Endothelial cell of umbilical vein (primary cell): Measurements from ENCODE around the gene ERI2. TPM values are rescaled to one million over a fixed set of nuclear protein-coding genes. Genes with fewer than 3 reads are reported as not detected.

Experiments
- BruUV-seq: library from RNA; stranded (reverse); fragments of 400-500 nt; replicated peaks from 2 replicates; lab custom pipeline; 2021; lab: Mats Ljungman, UMichigan
- CTCF ChIA-PET: fragments of 300-600, 350-600 bp; sonication (Branson Sonifier 250); formaldehyde crosslinking; loops from one replicate; lab custom pipeline; 2021; ENCODE audit warnings: antibody characterized with exemption, inconsistent platforms; lab: Charles Lee
- POLR2A ChIA-PET: fragments of 300-600, 350-600 bp; sonication (Branson Sonifier 250); formaldehyde crosslinking; loops from one replicate; lab custom pipeline; 2021; ENCODE audit warnings: antibody characterized with exemption, inconsistent platforms; lab: Charles Lee
- DNase-seq: peaks from one replicate; pipeline ENCODE4 v3.0.0-alpha.2; 2011; ENCODE audit warnings: low read depth, low spot score
- FAIRE-seq: peaks from 2 replicates; lab custom pipeline; 2011; peaks lifted over from hg19 to GRCh38; lab: Jason Lieb, UNC
- H2AFZ ChIP-seq: 2 replicates; pipeline ENCODE4 v1.6.0; 2012; ENCODE audit warnings: low read depth, low read length, control low read depth, inconsistent platforms
- H3K27ac ChIP-seq: 2 replicates; pipeline ENCODE4 v1.5.1; 2011; ENCODE audit warnings: low read depth, mild to moderate bottlenecking, control low read depth, low read length, moderate library complexity; ENCODE audit not compliant: insufficient read depth
- H3K27me3 ChIP-seq, 2 experiments: 2 replicates each; pipeline versions ENCODE4 v1.6.0 to v1.6.1; 2011; ENCODE audit warnings: low read length in 2 of 2, mixed read lengths in 1 of 2; ENCODE audit not compliant: control insufficient read depth in 2 of 2, insufficient read depth in 2 of 2
- H3K36me3 ChIP-seq, 2 experiments: 2 replicates in 1 of 2; 3 replicates in 1 of 2; pipeline ENCODE4 v1.5.1; 2011; ENCODE audit warnings: low read length in 2 of 2, mild to moderate bottlenecking in 1 of 2, moderate library complexity in 1 of 2; ENCODE audit not compliant: control insufficient read depth in 2 of 2, insufficient read depth in 2 of 2; ENCODE audit errors: extremely low read depth in 1 of 2
- H3K4me1 ChIP-seq: 3 replicates; pipeline ENCODE4 v1.5.1; 2011; ENCODE audit warnings: mild to moderate bottlenecking, low read length; ENCODE audit not compliant: control insufficient read depth, insufficient read depth; ENCODE audit errors: extremely low read depth
- H3K4me2 ChIP-seq: 2 replicates; pipeline ENCODE4 v1.6.1; 2011; ENCODE audit warnings: low read length, control low read depth, mixed read lengths; ENCODE audit not compliant: insufficient read depth
- H3K4me3 ChIP-seq, 3 experiments: fragments of 200-600 bp in 1 of 3; sonication (generic), shearing (Covaris generic) in 1 of 3; replicated peaks in 1 of 3; 2 replicates each; pipeline ENCODE4 v1.5.1; 2011 to 2016; ENCODE audit warnings: control low read depth in 3 of 3, low read length in 3 of 3, mild to moderate bottlenecking in 2 of 3, inconsistent platforms in 1 of 3, low read depth in 1 of 3, moderate library complexity in 1 of 3; ENCODE audit not compliant: insufficient read depth in 1 of 3
- H3K79me2 ChIP-seq: 2 replicates; pipeline ENCODE4 v1.6.0; 2012; ENCODE audit warnings: low read length, inconsistent platforms; ENCODE audit not compliant: control insufficient read depth, insufficient read depth
- H3K9ac ChIP-seq: replicated peaks from 2 replicates; pipeline ENCODE3; 2011; ENCODE audit warnings: low read length, control low read depth; ENCODE audit not compliant: insufficient read depth; ENCODE audit errors: extremely low read depth
- H3K9me1 ChIP-seq: replicated peaks from 3 replicates; pipeline ENCODE4 v1.6.0; 2011; ENCODE audit warnings: mild to moderate bottlenecking, low read length; ENCODE audit not compliant: control insufficient read depth, insufficient read depth; ENCODE audit errors: extremely low read depth
- H3K9me3 ChIP-seq: replicated peaks from 2 replicates; pipeline ENCODE4 v1.5.1; 2012; ENCODE audit warnings: low read length, inconsistent platforms; ENCODE audit not compliant: control insufficient read depth, insufficient read depth
- H4K20me1 ChIP-seq: replicated peaks from 2 replicates; pipeline ENCODE3; 2011; ENCODE audit warnings: mild to moderate bottlenecking, low read length; ENCODE audit not compliant: control insufficient read depth, insufficient read depth; ENCODE audit errors: extremely low read depth
- EZH2 ChIP-seq: IDR thresholded peaks from 2 replicates; pipeline ENCODE4 v1.6.1; 2012; ENCODE audit warnings: borderline replicate concordance, low read depth, mild to moderate bottlenecking, moderate library complexity, low read length, inconsistent platforms; ENCODE audit not compliant: severe bottlenecking
- FOS ChIP-seq: IDR thresholded peaks from 2 replicates; pipeline ENCODE4 v1.6.1; 2011; ENCODE audit warnings: mild to moderate bottlenecking, low read length, moderate library complexity, borderline replicate concordance; ENCODE audit not compliant: insufficient read depth
- GATA2 ChIP-seq: IDR thresholded peaks from 2 replicates; pipeline ENCODE4 v1.7.0; 2011; ENCODE audit warnings: low read depth, mild to moderate bottlenecking, moderate library complexity, mixed read lengths, low read length; ENCODE audit not compliant: insufficient read length, insufficient read depth
- JUN ChIP-seq: IDR thresholded peaks from 2 replicates; pipeline ENCODE4 v1.6.1; 2011; ENCODE audit warnings: borderline replicate concordance, low read depth; ENCODE audit not compliant: insufficient read length, insufficient read depth
- MYC ChIP-seq: IDR thresholded peaks from one replicate; pipeline ENCODE4 v1.6.1; 2011; ENCODE audit warnings: mild to moderate bottlenecking, low read depth, low read length
- POLR2A ChIP-seq: IDR thresholded peaks from 2 replicates; pipeline ENCODE4 v1.6.1; 2012; ENCODE audit warnings: low read depth, mild to moderate bottlenecking, control low read depth, low read length
- POLR2AphosphoS5 ChIP-seq: IDR thresholded peaks from 2 replicates; pipeline ENCODE4 v1.6.1; 2012; ENCODE audit warnings: low read depth, mild to moderate bottlenecking, control low read depth, low read length, moderate library complexity; ENCODE audit not compliant: insufficient read depth
- dilution Hi-C: fragments of 300-500 bp; cut with MboI; formaldehyde crosslinking; loops from one replicate; pipeline ENCODE4 v1.15.0; 2019; ENCODE audit warnings: low sequenced_read_pairs; ENCODE audit not compliant: extremely low pct_ligation_motif_present
- intact Hi-C: fragments of 100-400 bp; cut with micrococcal nuclease; formaldehyde crosslinking; loops from one replicate; pipeline ENCODE4 v1.10.0; 2022
- polyA plus RNA-seq, 4 experiments: library from polyadenylated mRNA; depleted of rRNA in 3 of 4; stranded (reverse) in 3 of 4; unstranded in 1 of 4; fragments of >200 nt; gene quantifications; 2 replicates each; pipeline versions ENCODE4 v1.2.1 to v1.2.3, GENCODE V29; 2011 to 2012; ENCODE audit warnings: missing spikeins in 1 of 4
- total RNA-seq: library from RNA; stranded (reverse); gene quantifications from 2 replicates; pipeline ENCODE4 v1.2.3, GENCODE V29; 2021
- TF ChIP-seq, protein P1 (sequence below), 2 donors: IDR thresholded peaks; 1 replicate in 1 of 2; 2 replicates in 1 of 2; pipeline ENCODE4 v1.5.1; 2011; ENCODE audit warnings: low read length in 2 of 2, mild to moderate bottlenecking in 2 of 2, moderate library complexity in 2 of 2, control low read depth in 1 of 2, inconsistent platforms in 1 of 2, low read depth in 1 of 2; ENCODE audit not compliant: insufficient read depth in 1 of 2; ENCODE audit errors: extremely low read depth in 1 of 2
- TF ChIP-seq, protein P2 (sequence below): IDR thresholded peaks from 2 replicates; pipeline ENCODE4 v1.6.1; 2011; ENCODE audit not compliant: insufficient read depth, insufficient read length

The ERI2 gene
- total and polyA plus RNA-seq, 2 donors (not counting 3 experiments of a cell fraction or from before 2014, with no cell fraction given) = 6.6 to 8.9 TPM

DNA sequence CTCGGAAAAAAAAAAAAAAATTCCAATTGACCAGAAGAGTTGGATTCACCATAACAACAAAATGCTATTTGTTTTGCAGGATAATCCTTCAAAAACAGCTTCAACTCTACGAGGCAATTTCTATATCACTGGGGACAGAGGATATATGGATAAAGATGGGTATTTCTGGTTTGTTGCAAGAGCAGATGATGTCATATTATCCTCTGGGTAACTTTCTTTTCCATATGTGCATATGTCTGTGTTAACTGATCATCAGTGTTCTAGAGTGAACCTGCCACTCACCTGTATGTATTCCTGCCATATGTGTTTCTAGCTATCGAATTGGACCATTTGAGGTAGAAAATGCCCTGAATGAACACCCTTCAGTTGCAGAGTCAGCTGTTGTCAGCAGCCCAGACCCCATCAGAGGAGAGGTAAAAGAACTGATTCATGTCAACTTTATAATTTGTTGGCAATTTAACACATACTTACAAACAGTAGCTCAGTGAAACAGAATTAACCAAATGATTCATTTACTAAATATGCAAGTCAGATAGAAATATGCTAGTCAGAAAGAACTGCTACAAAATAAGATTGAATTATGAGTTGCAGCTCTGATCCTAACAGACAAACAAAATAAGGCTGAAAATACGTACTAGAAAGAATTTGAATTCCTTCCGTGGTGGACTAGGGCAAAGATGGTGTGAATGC is 14.2 kb downstream of the ERI2 start:
- Histone ChIP-seq H3K79me2 (no peaks in the 10 kb centered on the region), H4K20me1 (no peaks in the 10 kb centered on the region), H3K27me3 (no peaks in the 10 kb centered on the region), H3K27ac (no peak overlapping the region), H3K9me3 (no peaks in the 10 kb centered on the region), H3K4me1 (no peaks in the 10 kb centered on the region), H3K9me1 (no peaks in the 10 kb centered on the region), H3K9ac (no peak overlapping the region), H3K4me2 (no peak overlapping the region), H3K36me3 (no peaks in the 10 kb centered on the region), H2AFZ (no peak overlapping the region), H3K4me3 (no peak overlapping the region)
- intact Hi-C loops = no loop called here
- TF ChIP-seq, protein P1, sequence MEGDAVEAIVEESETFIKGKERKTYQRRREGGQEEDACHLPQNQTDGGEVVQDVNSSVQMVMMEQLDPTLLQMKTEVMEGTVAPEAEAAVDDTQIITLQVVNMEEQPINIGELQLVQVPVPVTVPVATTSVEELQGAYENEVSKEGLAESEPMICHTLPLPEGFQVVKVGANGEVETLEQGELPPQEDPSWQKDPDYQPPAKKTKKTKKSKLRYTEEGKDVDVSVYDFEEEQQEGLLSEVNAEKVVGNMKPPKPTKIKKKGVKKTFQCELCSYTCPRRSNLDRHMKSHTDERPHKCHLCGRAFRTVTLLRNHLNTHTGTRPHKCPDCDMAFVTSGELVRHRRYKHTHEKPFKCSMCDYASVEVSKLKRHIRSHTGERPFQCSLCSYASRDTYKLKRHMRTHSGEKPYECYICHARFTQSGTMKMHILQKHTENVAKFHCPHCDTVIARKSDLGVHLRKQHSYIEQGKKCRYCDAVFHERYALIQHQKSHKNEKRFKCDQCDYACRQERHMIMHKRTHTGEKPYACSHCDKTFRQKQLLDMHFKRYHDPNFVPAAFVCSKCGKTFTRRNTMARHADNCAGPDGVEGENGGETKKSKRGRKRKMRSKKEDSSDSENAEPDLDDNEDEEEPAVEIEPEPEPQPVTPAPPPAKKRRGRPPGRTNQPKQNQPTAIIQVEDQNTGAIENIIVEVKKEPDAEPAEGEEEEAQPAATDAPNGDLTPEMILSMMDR (IDR thresholded peaks at IDR 0.05; ENCODE audit: extremely low read depth in 1 of 2, insufficient read depth in 1 of 2, low read depth in 1 of 2, low read length in 2 of 2) = no peak
- TF ChIP-seq MYC (no peak), GATA2 (no peak), POLR2AphosphoS5 (no peak), FOS (no peak), JUN (no peak), EZH2 (no peak), POLR2A (no peak)
- TF ChIP-seq, protein P2, sequence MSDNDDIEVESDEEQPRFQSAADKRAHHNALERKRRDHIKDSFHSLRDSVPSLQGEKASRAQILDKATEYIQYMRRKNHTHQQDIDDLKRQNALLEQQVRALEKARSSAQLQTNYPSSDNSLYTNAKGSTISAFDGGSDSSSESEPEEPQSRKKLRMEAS = no peak
- no peak for DNase-seq
- POLR2A ChIA-PET = no interaction called here
- no peak for FAIRE-seq
- dilution Hi-C loops = no loop called here
- no TSS peak for BruUV-seq
- CTCF ChIA-PET = interaction anchor here (1.2 to 1.7 kb wide), 2 partner anchors 18 to 51 kb away, joined by 3 to 10 read pairs; partner anchors contain the start of gene THUMPD1
